DOHH2 (cell line): ENCODE results near the gene XPNPEP3.

Source experiments
- EZH2phosphoT487 ChIP-seq: fragments of 200-600 bp; sonication (generic); IDR thresholded peaks from 2 replicates; pipeline ENCODE4 v1.6.1; 2017; ENCODE audit warnings: borderline replicate concordance, mild to moderate bottlenecking, antibody characterized with exemption, low read length, moderate library complexity, mixed read lengths
- TF ChIP-seq, protein P1 (sequence below): fragments of 200-600 bp; sonication (generic); IDR thresholded peaks from one replicate; pipeline ENCODE4 v1.5.1; 2014; ENCODE audit warnings: antibody characterized with exemption, mild to moderate bottlenecking, low read depth, low read length; ENCODE audit not compliant: poor library complexity, severe bottlenecking

DNA sequence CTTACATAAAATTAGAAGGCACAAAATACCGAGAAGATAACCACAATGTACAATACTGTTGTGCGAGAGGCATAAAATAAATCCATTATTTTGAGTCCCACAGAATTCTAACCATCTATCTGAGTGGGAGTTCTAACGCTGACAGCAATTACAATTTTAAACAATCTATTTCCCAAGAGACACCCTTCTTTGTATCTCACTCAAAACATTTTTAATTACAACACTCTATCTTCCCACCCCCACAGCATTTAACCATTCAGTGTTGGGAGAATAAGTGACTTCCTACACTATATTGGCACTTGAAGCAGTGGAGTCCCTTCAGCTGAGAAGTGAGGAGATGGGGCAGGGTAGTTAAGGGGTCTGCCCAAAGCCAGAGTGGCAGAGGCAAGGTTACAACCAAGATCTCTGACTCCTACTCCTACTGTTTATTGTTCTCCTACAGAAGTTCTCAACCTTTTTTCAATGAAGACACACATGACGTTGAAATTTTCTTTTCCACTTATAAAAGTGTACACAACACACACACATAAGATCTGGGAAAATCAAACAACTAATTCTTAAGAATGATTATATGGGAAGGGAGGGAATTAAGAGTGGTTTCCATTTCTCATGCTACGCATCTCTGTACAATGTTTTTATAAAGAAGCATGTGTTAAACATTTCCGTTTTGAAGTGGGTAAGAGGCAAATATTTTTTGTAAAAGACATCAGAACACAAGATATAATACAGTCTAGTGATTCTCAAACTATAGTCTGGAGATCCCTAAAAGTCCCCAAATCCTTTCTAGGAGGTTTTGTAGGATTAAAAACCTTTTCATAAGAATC is 48.7 kb upstream of the XPNPEP3 start:
- TF ChIP-seq, protein P1, sequence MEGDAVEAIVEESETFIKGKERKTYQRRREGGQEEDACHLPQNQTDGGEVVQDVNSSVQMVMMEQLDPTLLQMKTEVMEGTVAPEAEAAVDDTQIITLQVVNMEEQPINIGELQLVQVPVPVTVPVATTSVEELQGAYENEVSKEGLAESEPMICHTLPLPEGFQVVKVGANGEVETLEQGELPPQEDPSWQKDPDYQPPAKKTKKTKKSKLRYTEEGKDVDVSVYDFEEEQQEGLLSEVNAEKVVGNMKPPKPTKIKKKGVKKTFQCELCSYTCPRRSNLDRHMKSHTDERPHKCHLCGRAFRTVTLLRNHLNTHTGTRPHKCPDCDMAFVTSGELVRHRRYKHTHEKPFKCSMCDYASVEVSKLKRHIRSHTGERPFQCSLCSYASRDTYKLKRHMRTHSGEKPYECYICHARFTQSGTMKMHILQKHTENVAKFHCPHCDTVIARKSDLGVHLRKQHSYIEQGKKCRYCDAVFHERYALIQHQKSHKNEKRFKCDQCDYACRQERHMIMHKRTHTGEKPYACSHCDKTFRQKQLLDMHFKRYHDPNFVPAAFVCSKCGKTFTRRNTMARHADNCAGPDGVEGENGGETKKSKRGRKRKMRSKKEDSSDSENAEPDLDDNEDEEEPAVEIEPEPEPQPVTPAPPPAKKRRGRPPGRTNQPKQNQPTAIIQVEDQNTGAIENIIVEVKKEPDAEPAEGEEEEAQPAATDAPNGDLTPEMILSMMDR, result no peak
- TF ChIP-seq EZH2phosphoT487, result no peak
